Activated naive CD4-positive, alpha-beta T cell treated with anti-CD3 and anti-CD28 coated beads for 36 hours (primary cell): ENCODE data around the gene RAD21L1. TPM values are rescaled to one million over a fixed set of nuclear protein-coding genes. Genes with fewer than 3 reads are reported as not detected.

Source experiments
- CTCF ChIA-PET: fragments of 350-600 bp; sonication (Branson Sonifier 250); formaldehyde crosslinking; loops from one replicate; lab custom pipeline; 2021; ENCODE audit warnings: antibody characterized with exemption; lab: Charles Lee
- DNase-seq: peaks from one replicate; pipeline ENCODE4 v3.0.0-alpha.2; 2020
- H3K27ac Mint-ChIP-seq: one replicate; pipeline ENCODE4 v1.8.0; 2021; ENCODE audit warnings: mild to moderate bottlenecking, mixed read lengths
- H3K27me3 Mint-ChIP-seq: one replicate; pipeline ENCODE4 v1.8.0; 2021; ENCODE audit warnings: low read depth, mixed read lengths
- H3K36me3 Mint-ChIP-seq: one replicate; pipeline ENCODE4 v1.8.0; 2021; ENCODE audit warnings: low read depth, mixed read lengths
- H3K4me1 Mint-ChIP-seq: one replicate; pipeline ENCODE4 v1.8.0; 2021; ENCODE audit warnings: low read depth, mixed read lengths
- H3K4me3 Mint-ChIP-seq: one replicate; pipeline ENCODE4 v1.8.0; 2021; ENCODE audit warnings: mild to moderate bottlenecking, moderate library complexity, mixed read lengths
- H3K9me3 Mint-ChIP-seq: one replicate; pipeline ENCODE4 v1.8.0; 2021; ENCODE audit warnings: mixed read lengths
- intact Hi-C: fragments of 100-400 bp; cut with micrococcal nuclease; formaldehyde crosslinking; loops from one replicate; pipeline ENCODE4 v1.15.1; 2023
- total RNA-seq, 2 experiments: library from RNA; stranded (reverse); gene quantifications; one replicate each; pipeline ENCODE4 v1.2.3, GENCODE V29; 2021

The RAD21L1 gene
- total RNA-seq, 2 experiments from 2014 or later, result not detected

GRCh38 chr20:1202762-1203504 lies 22.9 kb upstream of the RAD21L1 start, which contains the start of gene C20orf202:
TSS of gene C20orf202 (plus strand) at chr20:1203454. CDS start at chr20:1203586, 132 bp downstream.
- Mint-ChIP-seq H3K27ac (no peak within 1 kb of the TSS), H3K36me3 (no peaks in the 10 kb centered on the region), H3K4me3 (no peak within 1 kb of the TSS), H3K4me1 (peaks cover 5% of the 10 kb centered on the region), H3K27me3 (no peaks in the 10 kb centered on the region), H3K9me3 (no peaks in the 10 kb centered on the region)
- CTCF ChIA-PET, result interaction anchor here (0.6 to 1.1 kb wide), 3 partner anchors 10 to 301 kb away, joined by 3 to 4 read pairs (median 3); no protein-coding TSS in a partner anchor
- intact Hi-C loops, result no loop called here
- no peak for DNase-seq

GRCh38 chr20:1203630-1204029 lies 22.2 kb upstream of the RAD21L1 start:
- H3K9me3 Mint-ChIP-seq, result no peaks in the 10 kb centered on the region
- no peak overlapping the region for H3K27ac Mint-ChIP-seq
- CTCF ChIA-PET, result interaction anchor here (0.6 to 1.1 kb wide), 2 partner anchors 9 to 116 kb away, joined by 3 to 4 read pairs; no protein-coding TSS in a partner anchor
- H3K4me1 Mint-ChIP-seq, result peaks cover 5% of the 10 kb centered on the region
- DNase-seq, result no peak
- H3K36me3 Mint-ChIP-seq, result no peaks in the 10 kb centered on the region
- H3K4me3 Mint-ChIP-seq, result no peak overlapping the region
- intact Hi-C loops, result no loop called here
- H3K27me3 Mint-ChIP-seq, result no peaks in the 10 kb centered on the region

DNA sequence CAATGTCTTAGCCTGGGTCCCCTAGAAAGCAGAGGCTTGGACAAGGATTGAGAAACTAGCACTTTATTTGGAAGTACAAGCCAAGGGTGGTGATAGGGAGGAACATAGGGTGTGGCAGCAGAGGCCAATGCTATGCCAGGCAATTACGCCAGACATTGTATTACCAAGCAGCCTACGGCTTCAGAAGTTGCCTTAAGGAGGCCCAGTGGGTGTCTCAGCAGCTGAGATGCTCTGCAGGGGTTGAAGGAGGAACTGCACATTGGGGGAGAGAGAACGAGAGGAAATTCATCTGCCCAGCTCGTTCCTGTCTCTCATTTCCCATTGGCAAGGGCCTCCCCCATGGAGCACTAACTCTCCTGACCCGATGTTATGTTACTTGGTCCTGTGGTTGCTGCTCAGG lies 21.7 kb upstream of the RAD21L1 start:
- H3K27ac Mint-ChIP-seq, result no peak overlapping the region
- H3K9me3 Mint-ChIP-seq, result no peaks in the 10 kb centered on the region
- no peaks in the 10 kb centered on the region for H3K36me3 Mint-ChIP-seq
- peaks cover 5% of the 10 kb centered on the region for H3K4me1 Mint-ChIP-seq
- CTCF ChIA-PET, result interaction anchor here (1.5 kb wide), 1 partner anchor 9 kb away, joined by 5 read pairs; no protein-coding TSS in a partner anchor
- H3K4me3 Mint-ChIP-seq, result no peak overlapping the region
- no peaks in the 10 kb centered on the region for H3K27me3 Mint-ChIP-seq
- no peak for DNase-seq
- intact Hi-C loops, result no loop called here

DNA sequence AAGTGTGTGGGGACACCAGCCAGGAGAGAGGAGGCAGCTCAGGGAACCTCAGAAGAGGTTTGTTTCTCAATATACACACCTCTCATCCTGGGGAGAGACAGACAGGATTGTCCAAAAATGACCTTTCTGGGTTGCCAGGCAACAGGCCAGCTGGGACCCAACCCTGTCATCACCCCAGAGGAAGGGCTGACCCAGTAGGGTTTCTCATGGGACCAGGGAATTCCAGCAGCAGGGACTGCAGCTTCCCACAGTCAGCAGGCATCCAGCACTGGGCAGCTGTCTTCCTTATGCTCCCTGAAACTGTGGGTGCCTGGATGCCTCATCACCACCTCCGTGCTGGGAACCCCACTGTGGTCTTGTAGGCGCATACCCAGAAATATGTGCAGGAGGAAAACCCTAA lies 21.3 kb upstream of the RAD21L1 start:
- Mint-ChIP-seq H3K4me3 (no peak overlapping the region), H3K4me1 (peaks cover 5% of the 10 kb centered on the region), H3K36me3 (no peaks in the 10 kb centered on the region), H3K9me3 (no peaks in the 10 kb centered on the region), H3K27ac (no peak overlapping the region), H3K27me3 (no peaks in the 10 kb centered on the region)
- CTCF ChIA-PET, result interaction anchor here (1.5 kb wide), 1 partner anchor 9 kb away, joined by 5 read pairs; no protein-coding TSS in a partner anchor
- DNase-seq, result no peak
- intact Hi-C loops, result no loop called here

- CTCF ChIA-PET, result interaction anchor here (0.8 to 1.4 kb wide), 2 partner anchors 132 to 250 kb away, joined by 3 to 6 read pairs; no protein-coding TSS in a partner anchor
- Mint-ChIP-seq H3K9me3 (no peaks in the 10 kb centered on the region), H3K27me3 (no peaks in the 10 kb centered on the region), H3K27ac (no peak overlapping the region), H3K4me1 (no peaks in the 10 kb centered on the region), H3K4me3 (no peak overlapping the region), H3K36me3 (no peaks in the 10 kb centered on the region)
- intact Hi-C loops, result no loop called here
- DNase-seq, result no peak
Measured at GRCh38 chr20:1205802-1206201, 20.0 kb upstream of the RAD21L1 start.

DNA sequence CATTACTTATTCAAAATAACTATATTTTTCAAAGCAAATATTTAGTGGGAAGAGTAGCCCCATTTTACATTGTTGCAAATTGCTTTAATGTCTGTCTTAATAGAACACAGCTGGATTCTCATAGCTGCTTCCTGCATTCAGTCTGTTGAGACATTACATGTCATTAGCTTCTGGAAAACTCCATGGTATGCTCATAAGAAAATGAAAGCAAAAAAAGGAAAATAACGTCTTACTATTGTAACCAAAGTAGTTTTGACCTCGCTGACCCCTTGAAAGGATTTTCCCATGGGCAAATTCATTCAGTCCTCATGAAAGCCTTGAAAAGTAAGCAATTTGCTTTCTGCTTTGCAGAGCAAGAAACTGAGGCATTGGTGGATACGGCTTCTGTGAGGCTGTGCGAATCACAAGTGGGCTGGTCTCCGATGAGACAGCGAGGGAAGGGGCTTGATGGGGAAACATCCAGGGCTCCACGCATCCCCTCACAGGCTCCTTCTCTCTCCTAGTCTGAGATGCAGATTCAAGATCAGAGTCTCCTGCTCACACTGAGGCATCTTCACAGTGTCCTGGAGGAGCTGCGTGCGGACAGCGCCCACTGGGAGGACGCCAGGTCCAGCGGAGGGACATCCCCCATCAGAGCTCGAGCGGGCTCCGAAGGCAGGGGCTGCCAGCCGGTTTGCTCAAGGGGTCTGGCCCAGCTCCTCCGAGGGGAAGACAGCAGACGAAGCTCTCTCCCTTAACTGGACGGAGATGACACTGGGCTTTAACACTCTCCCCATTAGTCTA lies 19.3 kb upstream of the RAD21L1 start:
- no peak overlapping the region for H3K27ac Mint-ChIP-seq
- no peak for DNase-seq
- intact Hi-C loops, result no loop called here
- no peaks in the 10 kb centered on the region for H3K27me3 Mint-ChIP-seq
- no peaks in the 10 kb centered on the region for H3K9me3 Mint-ChIP-seq
- CTCF ChIA-PET, result interaction anchor here (0.6 to 1.4 kb wide), 2 partner anchors 250 to 644 kb away, joined by 4 to 6 read pairs; no protein-coding TSS in a partner anchor
- H3K4me1 Mint-ChIP-seq, result no peaks in the 10 kb centered on the region
- H3K4me3 Mint-ChIP-seq, result no peak overlapping the region
- no peaks in the 10 kb centered on the region for H3K36me3 Mint-ChIP-seq

- Mint-ChIP-seq H3K27ac (no peak overlapping the region), H3K4me1 (no peaks in the 10 kb centered on the region), H3K27me3 (no peaks in the 10 kb centered on the region), H3K4me3 (no peak overlapping the region), H3K9me3 (no peaks in the 10 kb centered on the region), H3K36me3 (no peaks in the 10 kb centered on the region)
- CTCF ChIA-PET, result interaction anchor here (0.6 kb wide), 1 partner anchor 644 kb away, joined by 4 read pairs; no protein-coding TSS in a partner anchor
- DNase-seq, result no peak
- intact Hi-C loops, result no loop called here
Measured at GRCh38 chr20:1207293-1207878, 18.5 kb upstream of the RAD21L1 start.

- Mint-ChIP-seq H3K27me3 (no peaks in the 10 kb centered on the region), H3K36me3 (no peaks in the 10 kb centered on the region), H3K4me3 (no peak overlapping the region), H3K9me3 (no peaks in the 10 kb centered on the region), H3K4me1 (peaks cover 9% of the 10 kb centered on the region), H3K27ac (no peak overlapping the region)
- intact Hi-C loops, result loop anchor here (5.0 kb wide), 1 partner anchor 372 kb away; no protein-coding TSS in a partner anchor
- DNase-seq, result no peak
- CTCF ChIA-PET, result interaction anchor here (0.7 to 2.1 kb wide), 5 partner anchors 9 to 394 kb away, joined by 3 to 6 read pairs (median 3); no protein-coding TSS in a partner anchor
Measured at GRCh38 chr20:1209447-1210387, 16.1 kb upstream of the RAD21L1 start.

DNA sequence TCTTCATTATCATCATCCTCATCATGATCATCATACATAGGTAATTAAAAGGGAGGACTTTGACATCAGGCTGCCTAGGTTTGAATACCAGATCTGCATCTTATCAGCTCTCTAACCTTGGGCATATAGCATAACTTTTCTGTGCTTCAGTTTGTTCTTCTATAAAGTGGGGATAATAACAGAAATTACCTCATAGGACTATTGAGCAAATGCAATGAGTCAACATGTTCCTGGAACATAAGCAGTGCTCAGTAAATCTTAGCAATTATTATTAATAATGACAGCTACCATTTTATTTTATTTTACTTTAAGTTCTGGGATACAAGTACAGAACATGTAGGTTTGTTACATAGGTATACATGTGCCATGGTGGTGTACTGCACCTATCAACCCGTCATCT lies 15.3 kb upstream of the RAD21L1 start:
- no peaks in the 10 kb centered on the region for H3K9me3 Mint-ChIP-seq
- no peaks in the 10 kb centered on the region for H3K36me3 Mint-ChIP-seq
- no peak overlapping the region for H3K4me3 Mint-ChIP-seq
- intact Hi-C loops, result loop anchor here (5.0 kb wide), 1 partner anchor 373 kb away; no protein-coding TSS in a partner anchor
- H3K4me1 Mint-ChIP-seq, result peaks cover 17% of the 10 kb centered on the region
- no peaks in the 10 kb centered on the region for H3K27me3 Mint-ChIP-seq
- DNase-seq, result no peak
- no peak overlapping the region for H3K27ac Mint-ChIP-seq
- CTCF ChIA-PET, result interaction anchor here (1.1 to 1.5 kb wide), 3 partner anchors 10 to 395 kb away, joined by 3 to 4 read pairs (median 3); no protein-coding TSS in a partner anchor

DNA sequence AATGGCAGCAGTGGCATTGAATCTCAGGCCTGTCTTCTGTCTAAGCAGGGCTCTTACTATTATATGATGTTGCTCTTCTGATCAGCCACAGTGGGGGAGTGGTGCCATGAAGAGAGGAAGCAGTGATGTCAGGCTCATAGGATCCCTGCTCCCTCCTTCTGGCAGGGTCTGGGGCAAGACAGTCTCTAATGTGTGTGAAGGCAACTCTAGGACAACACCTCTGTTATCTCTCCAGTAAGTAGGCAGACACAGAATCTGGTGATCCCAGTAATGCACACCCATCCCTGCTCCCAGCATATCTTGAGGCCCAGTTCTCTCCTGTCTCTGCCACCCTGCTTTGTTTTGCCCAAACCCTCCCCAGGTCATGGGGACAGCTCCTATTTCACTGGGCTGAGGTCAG lies 13.8 kb upstream of the RAD21L1 start:
- no peaks in the 10 kb centered on the region for H3K36me3 Mint-ChIP-seq
- no peak for DNase-seq
- H3K27ac Mint-ChIP-seq, result no peak overlapping the region
- peaks cover 31% of the 10 kb centered on the region for H3K4me1 Mint-ChIP-seq
- CTCF ChIA-PET, result interaction anchor here (0.6 to 1.9 kb wide), 5 partner anchors 13 to 239 kb away, joined by 3 to 9 read pairs (median 3); no protein-coding TSS in a partner anchor
- intact Hi-C loops, result loop anchor here (2.0 to 5.0 kb wide), 2 partner anchors 27 to 375 kb away; partner anchors contain the start of gene TMEM74B
- H3K9me3 Mint-ChIP-seq, result no peaks in the 10 kb centered on the region
- H3K4me3 Mint-ChIP-seq, result no peak overlapping the region
- H3K27me3 Mint-ChIP-seq, result no peaks in the 10 kb centered on the region
